OCI-LY1 (cell line): Measurements from ENCODE around the gene XCR1.

Experiments
- H2AFZ ChIP-seq: fragments of 200-600 bp; sonication (generic), shearing (Covaris generic); 2 replicates; pipeline ENCODE4 v1.6.0; 2014; ENCODE audit warnings: antibody characterized with exemption, mild to moderate bottlenecking, low read length
- H3F3A ChIP-seq: fragments of 200-600 bp; sonication (generic), shearing (Covaris generic); 2 replicates; pipeline ENCODE4 v1.6.0; 2014; ENCODE audit warnings: mild to moderate bottlenecking, antibody characterized with exemption, low read length, moderate library complexity; ENCODE audit not compliant: insufficient read depth
- H3K27ac ChIP-seq: fragments of 200-600 bp; sonication (generic); 2 replicates; pipeline ENCODE4 v1.5.1; 2014; ENCODE audit warnings: low read length, mixed run types, mild to moderate bottlenecking, low read depth; ENCODE audit not compliant: poor library complexity, severe bottlenecking
- H3K27me3 ChIP-seq: fragments of 200-600 bp; sonication (generic); 2 replicates; pipeline ENCODE4 v1.6.0; 2014; ENCODE audit warnings: antibody characterized with exemption, mild to moderate bottlenecking, low read length, moderate library complexity; ENCODE audit not compliant: insufficient read depth
- H3K36me3 ChIP-seq: fragments of 200-600 bp; sonication (generic); 2 replicates; pipeline ENCODE4 v1.6.1; 2014; ENCODE audit warnings: mild to moderate bottlenecking, antibody characterized with exemption, low read length, moderate library complexity, mixed read lengths; ENCODE audit not compliant: insufficient read depth
- H3K4me1 ChIP-seq: fragments of 200-600 bp; sonication (generic); 2 replicates; pipeline ENCODE4 v1.5.1; 2014; ENCODE audit warnings: mild to moderate bottlenecking, low read length, moderate library complexity; ENCODE audit not compliant: insufficient read depth, severe bottlenecking
- H3K4me2 ChIP-seq: fragments of 200-600 bp; sonication (generic), shearing (Covaris generic); 2 replicates; pipeline ENCODE4 v1.6.1; 2014; ENCODE audit warnings: low read length
- H3K4me3 ChIP-seq: fragments of 200-600 bp; sonication (generic); 2 replicates; pipeline ENCODE4 v1.5.1; 2014; ENCODE audit warnings: low read length, low read depth, mild to moderate bottlenecking, mixed read lengths; ENCODE audit not compliant: poor library complexity, severe bottlenecking
- H3K79me2 ChIP-seq: fragments of 200-600 bp; shearing (Covaris generic); 2 replicates; pipeline ENCODE4 v1.6.1; 2016; ENCODE audit warnings: mixed run types, low read length, mixed read lengths; ENCODE audit not compliant: insufficient read depth
- H3K9ac ChIP-seq: fragments of 200-600 bp; sonication (generic), shearing (Covaris generic); 2 replicates; pipeline ENCODE4 v1.6.1; 2014; ENCODE audit warnings: mild to moderate bottlenecking, low read length, mixed read lengths
- H3K9me2 ChIP-seq: fragments of 200-600 bp; sonication (generic), shearing (Covaris generic); 2 replicates; pipeline ENCODE4 v1.6.1; 2014; ENCODE audit warnings: low read depth, mild to moderate bottlenecking, low read length, mixed read lengths
- H3K9me3 ChIP-seq: fragments of 200-600 bp; shearing (Covaris generic); 2 replicates; pipeline ENCODE4 v1.6.1; 2014; ENCODE audit warnings: low read length, mixed read lengths
- H4K20me1 ChIP-seq: fragments of 200-600 bp; sonication (generic), shearing (Covaris generic); 2 replicates; pipeline ENCODE4 v1.6.0; 2016; ENCODE audit warnings: mild to moderate bottlenecking, low read length; ENCODE audit not compliant: insufficient read depth
- EZH2 ChIP-seq: fragments of 200-600 bp; sonication (generic), shearing (Covaris generic); IDR thresholded peaks from 2 replicates; pipeline ENCODE4 v1.8.0; 2017; ENCODE audit warnings: borderline replicate concordance, mixed run types, mild to moderate bottlenecking, antibody characterized with exemption, low read length, moderate library complexity, mixed read lengths
- TF ChIP-seq, protein P1 (sequence below): fragments of 200-600 bp; sonication (generic), shearing (Covaris generic); IDR thresholded peaks from 2 replicates; pipeline ENCODE4 v1.5.1; 2017; ENCODE audit warnings: mild to moderate bottlenecking, antibody characterized with exemption, low read length, moderate library complexity, mixed read lengths

XCR1 gene

DNA sequence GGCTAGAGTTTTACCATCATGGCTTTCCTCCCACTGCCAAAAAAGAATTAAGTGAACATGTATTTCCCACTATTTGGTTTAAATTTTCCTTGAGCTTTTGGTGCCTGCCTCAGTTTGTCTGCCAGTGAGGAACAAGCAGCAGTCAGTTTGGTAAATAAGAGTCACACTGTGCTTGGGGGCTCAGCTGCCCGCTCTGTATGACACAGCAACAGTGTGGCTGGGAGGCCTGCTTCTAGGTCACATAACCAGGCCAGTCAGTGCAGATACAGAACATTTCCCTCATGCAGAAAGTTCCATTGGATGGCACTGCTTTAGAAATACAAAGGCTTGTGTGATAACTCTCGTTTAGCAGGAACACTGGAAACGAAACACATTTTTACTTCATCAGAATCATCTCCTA is 57.3 kb downstream of the XCR1 start:
- no peaks in the 10 kb centered on the region for H4K20me1 ChIP-seq
- no peak overlapping the region for H3K27ac ChIP-seq
- no peak overlapping the region for H2AFZ ChIP-seq
- TF ChIP-seq EZH2, result no peak
- TF ChIP-seq, protein P1, sequence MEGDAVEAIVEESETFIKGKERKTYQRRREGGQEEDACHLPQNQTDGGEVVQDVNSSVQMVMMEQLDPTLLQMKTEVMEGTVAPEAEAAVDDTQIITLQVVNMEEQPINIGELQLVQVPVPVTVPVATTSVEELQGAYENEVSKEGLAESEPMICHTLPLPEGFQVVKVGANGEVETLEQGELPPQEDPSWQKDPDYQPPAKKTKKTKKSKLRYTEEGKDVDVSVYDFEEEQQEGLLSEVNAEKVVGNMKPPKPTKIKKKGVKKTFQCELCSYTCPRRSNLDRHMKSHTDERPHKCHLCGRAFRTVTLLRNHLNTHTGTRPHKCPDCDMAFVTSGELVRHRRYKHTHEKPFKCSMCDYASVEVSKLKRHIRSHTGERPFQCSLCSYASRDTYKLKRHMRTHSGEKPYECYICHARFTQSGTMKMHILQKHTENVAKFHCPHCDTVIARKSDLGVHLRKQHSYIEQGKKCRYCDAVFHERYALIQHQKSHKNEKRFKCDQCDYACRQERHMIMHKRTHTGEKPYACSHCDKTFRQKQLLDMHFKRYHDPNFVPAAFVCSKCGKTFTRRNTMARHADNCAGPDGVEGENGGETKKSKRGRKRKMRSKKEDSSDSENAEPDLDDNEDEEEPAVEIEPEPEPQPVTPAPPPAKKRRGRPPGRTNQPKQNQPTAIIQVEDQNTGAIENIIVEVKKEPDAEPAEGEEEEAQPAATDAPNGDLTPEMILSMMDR, result no peak
- peaks cover 9% of the 10 kb centered on the region for H3K4me1 ChIP-seq
- no peaks in the 10 kb centered on the region for H3K9me2 ChIP-seq
- no peaks in the 10 kb centered on the region for H3K27me3 ChIP-seq
- no peak overlapping the region for H3K4me2 ChIP-seq
- no peaks in the 10 kb centered on the region for H3K9me3 ChIP-seq
- no peak overlapping the region for H3K9ac ChIP-seq
- H3F3A ChIP-seq, result no peaks in the 10 kb centered on the region
- no peaks in the 10 kb centered on the region for H3K79me2 ChIP-seq
- H3K4me3 ChIP-seq, result no peak overlapping the region
- H3K36me3 ChIP-seq, result peaks cover 95% of the 10 kb centered on the region

DNA sequence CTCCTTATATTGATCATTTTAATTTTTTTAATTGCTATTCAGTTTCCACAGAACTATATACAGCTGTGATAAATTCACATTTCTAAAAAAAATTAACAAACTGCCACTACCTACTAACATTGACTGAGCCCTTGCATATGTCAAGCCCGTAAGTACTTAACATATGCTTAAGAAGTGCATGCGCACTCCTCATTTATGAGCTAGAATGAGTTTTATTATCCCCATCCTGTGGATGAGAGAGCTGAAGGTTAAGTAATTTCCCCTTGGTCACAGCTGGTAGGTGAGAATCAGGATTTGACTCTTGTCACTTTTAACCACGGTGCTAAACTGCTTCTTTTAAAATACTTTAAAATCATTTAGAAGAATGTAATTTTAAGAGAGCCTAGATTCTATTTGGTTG is 58.2 kb downstream of the XCR1 start:
- no peak for TF ChIP-seq EZH2
- TF ChIP-seq, protein P1, result no peak

DNA sequence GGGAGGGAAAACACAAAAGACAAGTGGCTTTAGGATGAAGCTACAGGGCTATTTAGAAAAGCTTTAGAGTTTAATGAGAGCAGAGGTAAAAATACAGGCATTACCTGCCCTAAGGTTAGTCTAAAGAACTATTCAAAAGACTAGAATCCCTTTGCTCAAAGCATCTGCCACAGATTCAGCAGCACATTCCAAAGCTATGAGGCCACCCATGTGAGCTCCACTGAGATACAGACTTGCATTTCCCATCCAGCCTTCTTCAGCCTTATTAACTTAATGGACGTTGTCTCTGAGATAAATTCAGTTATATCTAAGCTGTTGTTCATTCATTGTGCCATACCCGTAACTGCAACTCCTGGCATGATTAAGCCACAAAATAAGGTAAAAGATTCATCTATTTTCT is 58.6 kb downstream of the XCR1 start:
- Histone ChIP-seq H3K4me1 (peaks cover 9% of the 10 kb centered on the region), H3K27ac (no peak overlapping the region), H3K9me2 (no peaks in the 10 kb centered on the region), H3K79me2 (no peaks in the 10 kb centered on the region), H3K27me3 (no peaks in the 10 kb centered on the region), H2AFZ (no peak overlapping the region), H3K4me3 (no peak overlapping the region), H4K20me1 (no peaks in the 10 kb centered on the region), H3K9me3 (no peaks in the 10 kb centered on the region), H3K36me3 (peaks cover 94% of the 10 kb centered on the region), H3F3A (no peaks in the 10 kb centered on the region), H3K9ac (no peak overlapping the region), H3K4me2 (no peak overlapping the region)
- TF ChIP-seq, protein P1, result no peak
- TF ChIP-seq EZH2, result no peak

More for the DNA sequence above, 58.2 kb downstream of the XCR1 start:
- no peaks in the 10 kb centered on the region for H4K20me1 ChIP-seq
- H3K4me2 ChIP-seq, result no peak overlapping the region
- no peaks in the 10 kb centered on the region for H3K79me2 ChIP-seq
- H3K9me2 ChIP-seq, result no peaks in the 10 kb centered on the region
- H3K36me3 ChIP-seq, result peaks cover 94% of the 10 kb centered on the region
- no peak overlapping the region for H3K9ac ChIP-seq
- no peaks in the 10 kb centered on the region for H3K27me3 ChIP-seq
- H3K4me1 ChIP-seq, result peaks cover 9% of the 10 kb centered on the region
- no peaks in the 10 kb centered on the region for H3K9me3 ChIP-seq
- H2AFZ ChIP-seq, result no peak overlapping the region
- H3F3A ChIP-seq, result no peaks in the 10 kb centered on the region
- H3K27ac ChIP-seq, result no peak overlapping the region
- no peak overlapping the region for H3K4me3 ChIP-seq
